Neural cell (in vitro differentiated cells): ENCODE data around the gene CPB2.

Experiments
- EZH2 ChIP-seq: fragments of 200-600, 300-800 bp; shearing (Covaris generic), sonication (generic); IDR thresholded peaks from 2 replicates; pipeline ENCODE4 v1.6.1; 2014; ENCODE audit warnings: antibody characterized with exemption, low read length, borderline replicate concordance, mild to moderate bottlenecking; ENCODE audit not compliant: insufficient read depth, poor library complexity, severe bottlenecking
- MXI1 ChIP-seq: fragments of 450-650 bp; conservative IDR thresholded peaks from 2 replicates; pipeline ENCODE4 v1.6.1; 2014; ENCODE audit warnings: antibody characterized with exemption, mild to moderate bottlenecking; ENCODE audit not compliant: poor library complexity, severe bottlenecking
- POLR2AphosphoS5 ChIP-seq: IDR thresholded peaks from 2 replicates; pipeline ENCODE4 v1.6.1; 2012
- SMC3 ChIP-seq: fragments of 450-650 bp; conservative IDR thresholded peaks from 2 replicates; pipeline ENCODE4 v1.6.1; 2014; ENCODE audit warnings: antibody characterized with exemption, mild to moderate bottlenecking, moderate library complexity; ENCODE audit not compliant: poor library complexity
- TAF1 ChIP-seq: IDR thresholded peaks from 2 replicates; pipeline ENCODE4 v1.6.1; 2012; ENCODE audit warnings: low read depth
- TF ChIP-seq, protein P1 (sequence below): IDR thresholded peaks from 2 replicates; pipeline ENCODE4 v1.6.1; 2012; ENCODE audit warnings: borderline replicate concordance
- TF ChIP-seq, protein P2 (sequence below): fragments of 450-650 bp; IDR thresholded peaks from 2 replicates; pipeline ENCODE4 v1.5.1; 2014; ENCODE audit warnings: antibody characterized with exemption, mild to moderate bottlenecking, moderate library complexity; ENCODE audit not compliant: poor library complexity, severe bottlenecking

DNA sequence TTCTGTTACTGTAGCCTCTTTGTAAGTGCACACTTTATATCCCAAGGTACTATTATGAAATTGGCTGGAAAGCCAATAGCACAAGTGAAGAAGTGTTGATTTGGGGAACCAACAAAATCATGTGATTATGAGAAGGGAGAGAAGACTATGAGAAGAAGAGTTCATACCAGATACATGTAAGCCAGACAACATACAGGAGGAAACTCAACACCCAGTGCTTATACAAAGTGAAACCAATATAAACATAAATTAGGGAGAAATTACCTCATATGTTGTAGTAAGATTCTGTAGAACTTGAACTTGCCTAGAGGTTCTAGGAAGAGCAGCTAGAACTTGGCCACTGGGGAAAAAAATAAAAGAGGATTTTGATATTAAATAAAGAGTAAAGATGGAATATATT, 17.4 kb downstream of the CPB2 start:
- TF ChIP-seq, protein P1, sequence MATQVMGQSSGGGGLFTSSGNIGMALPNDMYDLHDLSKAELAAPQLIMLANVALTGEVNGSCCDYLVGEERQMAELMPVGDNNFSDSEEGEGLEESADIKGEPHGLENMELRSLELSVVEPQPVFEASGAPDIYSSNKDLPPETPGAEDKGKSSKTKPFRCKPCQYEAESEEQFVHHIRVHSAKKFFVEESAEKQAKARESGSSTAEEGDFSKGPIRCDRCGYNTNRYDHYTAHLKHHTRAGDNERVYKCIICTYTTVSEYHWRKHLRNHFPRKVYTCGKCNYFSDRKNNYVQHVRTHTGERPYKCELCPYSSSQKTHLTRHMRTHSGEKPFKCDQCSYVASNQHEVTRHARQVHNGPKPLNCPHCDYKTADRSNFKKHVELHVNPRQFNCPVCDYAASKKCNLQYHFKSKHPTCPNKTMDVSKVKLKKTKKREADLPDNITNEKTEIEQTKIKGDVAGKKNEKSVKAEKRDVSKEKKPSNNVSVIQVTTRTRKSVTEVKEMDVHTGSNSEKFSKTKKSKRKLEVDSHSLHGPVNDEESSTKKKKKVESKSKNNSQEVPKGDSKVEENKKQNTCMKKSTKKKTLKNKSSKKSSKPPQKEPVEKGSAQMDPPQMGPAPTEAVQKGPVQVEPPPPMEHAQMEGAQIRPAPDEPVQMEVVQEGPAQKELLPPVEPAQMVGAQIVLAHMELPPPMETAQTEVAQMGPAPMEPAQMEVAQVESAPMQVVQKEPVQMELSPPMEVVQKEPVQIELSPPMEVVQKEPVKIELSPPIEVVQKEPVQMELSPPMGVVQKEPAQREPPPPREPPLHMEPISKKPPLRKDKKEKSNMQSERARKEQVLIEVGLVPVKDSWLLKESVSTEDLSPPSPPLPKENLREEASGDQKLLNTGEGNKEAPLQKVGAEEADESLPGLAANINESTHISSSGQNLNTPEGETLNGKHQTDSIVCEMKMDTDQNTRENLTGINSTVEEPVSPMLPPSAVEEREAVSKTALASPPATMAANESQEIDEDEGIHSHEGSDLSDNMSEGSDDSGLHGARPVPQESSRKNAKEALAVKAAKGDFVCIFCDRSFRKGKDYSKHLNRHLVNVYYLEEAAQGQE, result no peak
- TF ChIP-seq SMC3, result no peak
- TF ChIP-seq, protein P2, sequence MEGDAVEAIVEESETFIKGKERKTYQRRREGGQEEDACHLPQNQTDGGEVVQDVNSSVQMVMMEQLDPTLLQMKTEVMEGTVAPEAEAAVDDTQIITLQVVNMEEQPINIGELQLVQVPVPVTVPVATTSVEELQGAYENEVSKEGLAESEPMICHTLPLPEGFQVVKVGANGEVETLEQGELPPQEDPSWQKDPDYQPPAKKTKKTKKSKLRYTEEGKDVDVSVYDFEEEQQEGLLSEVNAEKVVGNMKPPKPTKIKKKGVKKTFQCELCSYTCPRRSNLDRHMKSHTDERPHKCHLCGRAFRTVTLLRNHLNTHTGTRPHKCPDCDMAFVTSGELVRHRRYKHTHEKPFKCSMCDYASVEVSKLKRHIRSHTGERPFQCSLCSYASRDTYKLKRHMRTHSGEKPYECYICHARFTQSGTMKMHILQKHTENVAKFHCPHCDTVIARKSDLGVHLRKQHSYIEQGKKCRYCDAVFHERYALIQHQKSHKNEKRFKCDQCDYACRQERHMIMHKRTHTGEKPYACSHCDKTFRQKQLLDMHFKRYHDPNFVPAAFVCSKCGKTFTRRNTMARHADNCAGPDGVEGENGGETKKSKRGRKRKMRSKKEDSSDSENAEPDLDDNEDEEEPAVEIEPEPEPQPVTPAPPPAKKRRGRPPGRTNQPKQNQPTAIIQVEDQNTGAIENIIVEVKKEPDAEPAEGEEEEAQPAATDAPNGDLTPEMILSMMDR, result no peak
- TF ChIP-seq POLR2AphosphoS5, result no peak
- no peak for TF ChIP-seq TAF1
- TF ChIP-seq EZH2, result no peak
- TF ChIP-seq MXI1, result no peak
